ENCODE results near the gene UNC5C. TPM values are rescaled to one million over a fixed set of nuclear protein-coding genes. Genes with fewer than 3 reads are reported as not detected.

The UNC5C gene
- total and polyA plus RNA-seq, 5 donors from 2014 or later = 0.01 to 0.13 TPM; not detected in 3

DNA sequence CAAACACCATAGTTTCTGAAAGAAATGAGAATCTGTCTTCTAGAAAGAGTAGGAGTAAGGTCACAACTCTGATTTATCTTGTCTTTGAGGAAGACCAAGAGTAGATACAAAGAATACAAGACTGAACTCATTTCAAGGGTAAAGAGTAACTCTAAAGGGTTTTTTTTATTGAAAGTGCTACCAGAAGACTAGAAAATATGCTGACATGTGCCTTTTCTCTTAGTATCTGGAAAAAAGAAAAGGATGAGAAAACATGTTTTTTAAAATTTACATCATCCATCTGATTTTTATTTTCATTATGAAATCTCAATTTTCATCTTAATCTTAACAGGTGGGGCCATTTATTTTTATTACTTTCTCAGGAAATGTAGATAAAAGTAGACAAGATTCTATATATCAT, 43.0 kb downstream of the UNC5C start:
- H3K36me3 ChIP-seq (ENCODE audit: control insufficient read depth, insufficient read depth, low read length) = no peaks in the 10 kb centered on the region

DNA sequence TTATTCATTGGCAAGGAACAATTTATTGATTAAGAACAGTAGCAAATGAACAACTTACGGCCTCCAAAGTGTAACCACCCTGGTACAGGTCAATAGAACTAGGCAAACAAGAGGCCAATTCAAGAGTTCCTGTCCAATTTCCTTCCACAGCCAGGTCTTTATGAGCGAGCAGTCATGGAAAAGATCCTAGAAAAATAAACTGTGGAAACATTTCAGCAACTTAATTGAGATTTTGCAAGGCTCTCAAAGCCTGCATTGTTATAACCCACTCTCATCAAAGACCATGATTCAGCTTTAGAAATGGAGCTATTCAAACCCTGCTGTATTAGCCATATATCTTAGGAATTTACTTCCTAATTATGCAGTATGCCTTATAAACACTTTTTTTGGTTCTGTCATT, 43.6 kb downstream of the UNC5C start:
- Mint-ChIP-seq H3K27ac (no peak overlapping the region), H3K27me3 (no peaks in the 10 kb centered on the region), H3K4me1 (no peaks in the 10 kb centered on the region), H3K9me3 (peaks cover 0 to 4% (median 2%) of the 10 kb centered on the region in 7 donors), H3K36me3 (no peaks in the 10 kb centered on the region), H3K4me3 (no peak overlapping the region)
- H3K36me3 ChIP-seq (ENCODE audit: control insufficient read depth, insufficient read depth, low read length) = no peaks in the 10 kb centered on the region
- H3K27me3 ChIP-seq (ENCODE audit: control insufficient read depth, insufficient read depth, low read length) = no peaks in the 10 kb centered on the region
- ATAC-seq (ENCODE audit: low read depth in 2 of 2) (no peak), DNase-seq (no peak)
- no peak overlapping the region for H3K4me3 ChIP-seq (ENCODE audit: low read depth, low read length)
- H3K27ac ChIP-seq (ENCODE audit: insufficient read depth, low read length, poor library complexity, severe bottlenecking) = no peak overlapping the region
- H3K4me1 ChIP-seq (ENCODE audit: control insufficient read depth, insufficient read depth, low read length, poor library complexity, severe bottlenecking) = no peaks in the 10 kb centered on the region
- H3K9me3 ChIP-seq (ENCODE audit: control insufficient read depth in 2 of 2, low read length in 2 of 2) = no peaks in the 10 kb centered on the region

More for the DNA sequence above, 43.0 kb downstream of the UNC5C start:
- Mint-ChIP-seq H3K9me3 (peaks cover 0 to 4% (median 2%) of the 10 kb centered on the region in 7 donors), H3K27ac (no peak overlapping the region), H3K36me3 (no peaks in the 10 kb centered on the region), H3K27me3 (no peaks in the 10 kb centered on the region), H3K4me3 (no peak overlapping the region), H3K4me1 (no peaks in the 10 kb centered on the region)
- no peak overlapping the region for H3K4me3 ChIP-seq (ENCODE audit: low read depth, low read length)
- H3K27me3 ChIP-seq (ENCODE audit: control insufficient read depth, insufficient read depth, low read length) = no peaks in the 10 kb centered on the region
- no peaks in the 10 kb centered on the region for H3K4me1 ChIP-seq (ENCODE audit: control insufficient read depth, insufficient read depth, low read length, poor library complexity, severe bottlenecking)
- ATAC-seq (ENCODE audit: low read depth in 2 of 2) (no peak), DNase-seq (no peak)
- H3K9me3 ChIP-seq (ENCODE audit: control insufficient read depth in 2 of 2, low read length in 2 of 2) = no peaks in the 10 kb centered on the region
- H3K27ac ChIP-seq (ENCODE audit: insufficient read depth, low read length, poor library complexity, severe bottlenecking) = no peak overlapping the region

DNA sequence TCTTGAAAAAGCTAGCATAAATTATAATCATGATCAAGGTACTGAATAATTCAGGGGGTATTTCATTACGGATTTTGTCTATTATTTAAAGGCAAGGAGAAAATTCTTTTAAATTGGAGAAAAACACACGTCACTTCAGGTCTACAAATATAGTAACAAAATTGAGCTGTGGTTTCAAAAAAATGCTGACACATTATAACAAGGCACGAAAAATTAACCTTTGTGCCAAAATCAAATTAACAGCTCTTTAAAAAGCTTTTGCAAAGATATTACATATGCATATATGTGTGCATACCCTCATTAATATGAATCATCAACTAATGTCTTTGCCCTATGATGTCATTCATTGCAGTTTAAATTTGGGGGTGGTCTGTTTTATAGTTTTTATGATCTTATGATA, 44.3 kb downstream of the UNC5C start:
- no peak for DNase-seq
- Histone ChIP-seq H3K9me3 (ENCODE audit: control insufficient read depth in 2 of 2, low read length in 2 of 2) (no peaks in the 10 kb centered on the region), H3K27me3 (ENCODE audit: control insufficient read depth, insufficient read depth, low read length) (no peaks in the 10 kb centered on the region), H3K36me3 (ENCODE audit: control insufficient read depth, insufficient read depth, low read length) (no peaks in the 10 kb centered on the region), H3K27ac (ENCODE audit: insufficient read depth, low read length, poor library complexity, severe bottlenecking) (no peak overlapping the region), H3K4me1 (ENCODE audit: control insufficient read depth, insufficient read depth, low read length, poor library complexity, severe bottlenecking) (no peaks in the 10 kb centered on the region), H3K4me3 (ENCODE audit: low read depth, low read length) (no peak overlapping the region)
- H3K36me3 Mint-ChIP-seq = no peaks in the 10 kb centered on the region
- H3K4me3 Mint-ChIP-seq = no peak overlapping the region
- no peaks in the 10 kb centered on the region for H3K27me3 Mint-ChIP-seq
- no peak overlapping the region for H3K27ac Mint-ChIP-seq
- peaks cover 0 to 4% (median 2%) of the 10 kb centered on the region in 7 donors for H3K9me3 Mint-ChIP-seq
- no peak for ATAC-seq (ENCODE audit: low read depth in 2 of 2)
- no peaks in the 10 kb centered on the region for H3K4me1 Mint-ChIP-seq

DNA sequence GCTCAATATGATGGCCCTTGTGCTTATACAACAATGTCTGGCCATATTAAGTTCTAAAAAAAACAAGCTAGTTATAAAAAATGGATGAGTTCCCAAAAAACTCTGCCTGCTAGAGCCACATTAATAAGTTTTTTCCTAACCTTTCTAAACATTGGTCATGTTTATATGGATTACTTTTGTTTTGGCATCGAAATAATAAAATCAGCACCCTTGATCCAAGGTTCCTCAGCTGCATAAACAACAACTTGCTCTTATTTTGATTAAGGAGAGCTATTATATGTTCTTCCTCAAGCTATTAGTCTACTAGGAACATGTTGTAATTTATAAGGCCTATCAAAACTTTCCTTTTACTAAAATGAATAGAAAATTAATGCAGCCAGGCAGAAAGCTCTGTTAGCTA, 48.4 kb downstream of the UNC5C start:
- Histone ChIP-seq H3K4me1 (ENCODE audit: control insufficient read depth, insufficient read depth, low read length, poor library complexity, severe bottlenecking) (no peaks in the 10 kb centered on the region), H3K9me3 (ENCODE audit: control insufficient read depth in 2 of 2, low read length in 2 of 2) (no peaks in the 10 kb centered on the region), H3K27ac (ENCODE audit: insufficient read depth, low read length, poor library complexity, severe bottlenecking) (no peak overlapping the region), H3K4me3 (ENCODE audit: low read depth, low read length) (no peak overlapping the region), H3K36me3 (ENCODE audit: control insufficient read depth, insufficient read depth, low read length) (no peaks in the 10 kb centered on the region), H3K27me3 (ENCODE audit: control insufficient read depth, insufficient read depth, low read length) (no peaks in the 10 kb centered on the region)
- peaks cover 0 to 3% (median 0%) of the 10 kb centered on the region in 7 donors for H3K9me3 Mint-ChIP-seq
- DNase-seq (no peak), ATAC-seq (ENCODE audit: low read depth in 2 of 2) (no peak)
- H3K27ac Mint-ChIP-seq = no peak overlapping the region
- H3K27me3 Mint-ChIP-seq = no peaks in the 10 kb centered on the region
- H3K4me3 Mint-ChIP-seq = no peak overlapping the region
- no peaks in the 10 kb centered on the region for H3K4me1 Mint-ChIP-seq
- H3K36me3 Mint-ChIP-seq = no peaks in the 10 kb centered on the region

DNA sequence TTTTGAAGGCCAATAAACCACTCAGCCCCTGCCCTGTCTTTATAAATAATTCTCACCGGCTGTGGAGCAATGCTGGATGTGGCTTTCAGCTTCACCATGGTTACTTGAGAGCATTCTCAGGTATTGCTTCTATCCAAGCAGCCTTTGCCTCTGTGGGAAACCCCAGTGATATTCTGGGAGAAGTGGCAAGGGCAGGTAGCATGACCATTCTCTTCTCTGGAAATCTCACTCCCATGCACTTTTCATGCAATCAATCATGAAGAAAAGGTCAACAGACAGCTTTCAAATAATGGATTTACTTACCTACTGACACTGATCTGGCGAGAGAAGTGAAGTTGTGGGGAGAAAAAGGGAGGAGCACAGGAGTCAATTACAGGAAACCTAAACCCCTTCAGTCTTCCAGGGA, 49.5 kb downstream of the UNC5C start:
- Mint-ChIP-seq H3K9me3 (peaks cover 0 to 2% (median 0%) of the 10 kb centered on the region in 7 donors), H3K36me3 (no peaks in the 10 kb centered on the region), H3K27me3 (no peaks in the 10 kb centered on the region), H3K4me3 (no peak overlapping the region), H3K27ac (no peak overlapping the region), H3K4me1 (no peaks in the 10 kb centered on the region)
- Histone ChIP-seq H3K4me1 (ENCODE audit: control insufficient read depth, insufficient read depth, low read length, poor library complexity, severe bottlenecking) (no peaks in the 10 kb centered on the region), H3K4me3 (ENCODE audit: low read depth, low read length) (no peak overlapping the region), H3K36me3 (ENCODE audit: control insufficient read depth, insufficient read depth, low read length) (no peaks in the 10 kb centered on the region), H3K9me3 (ENCODE audit: control insufficient read depth in 2 of 2, low read length in 2 of 2) (no peaks in the 10 kb centered on the region), H3K27me3 (ENCODE audit: control insufficient read depth, insufficient read depth, low read length) (no peaks in the 10 kb centered on the region), H3K27ac (ENCODE audit: insufficient read depth, low read length, poor library complexity, severe bottlenecking) (no peak overlapping the region)
- ATAC-seq (ENCODE audit: low read depth in 2 of 2) = no peak
- no peak for DNase-seq

DNA sequence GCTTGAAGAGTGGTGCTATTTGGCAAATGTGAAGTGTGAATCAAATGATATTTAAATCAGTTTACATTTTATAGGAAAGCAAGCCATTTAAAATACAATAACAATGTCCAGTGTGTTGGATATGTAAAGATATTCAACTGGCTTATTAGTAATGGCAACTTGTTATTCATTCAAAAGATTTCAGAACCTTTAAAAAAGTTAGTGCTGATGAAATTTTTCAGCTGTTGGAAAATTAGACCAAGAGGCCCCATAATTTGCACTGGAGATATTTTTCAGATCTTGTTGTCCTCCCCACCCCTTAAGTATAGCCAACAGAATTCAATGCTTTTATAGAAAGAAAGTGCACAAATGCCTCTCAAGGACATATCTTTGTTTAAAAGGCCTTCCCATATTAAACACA, 54.6 kb downstream of the UNC5C start:
- DNase-seq (no peak), ATAC-seq (ENCODE audit: low read depth in 2 of 2) (no peak)
- no peaks in the 10 kb centered on the region for H3K36me3 ChIP-seq (ENCODE audit: control insufficient read depth, insufficient read depth, low read length)
- no peaks in the 10 kb centered on the region for H3K4me1 Mint-ChIP-seq
- peaks cover 0 to 1% (median 0%) of the 10 kb centered on the region in 7 donors for H3K9me3 Mint-ChIP-seq
- H3K27me3 Mint-ChIP-seq = no peaks in the 10 kb centered on the region
- no peaks in the 10 kb centered on the region for H3K36me3 Mint-ChIP-seq
- no peak overlapping the region for H3K27ac Mint-ChIP-seq
- no peaks in the 10 kb centered on the region for H3K9me3 ChIP-seq (ENCODE audit: control insufficient read depth in 2 of 2, low read length in 2 of 2)
- no peak overlapping the region for H3K4me3 Mint-ChIP-seq
- H3K4me1 ChIP-seq (ENCODE audit: control insufficient read depth, insufficient read depth, low read length, poor library complexity, severe bottlenecking) = no peaks in the 10 kb centered on the region
- H3K27ac ChIP-seq (ENCODE audit: insufficient read depth, low read length, poor library complexity, severe bottlenecking) = no peak overlapping the region
- H3K27me3 ChIP-seq (ENCODE audit: control insufficient read depth, insufficient read depth, low read length) = no peaks in the 10 kb centered on the region
- H3K4me3 ChIP-seq (ENCODE audit: low read depth, low read length) = no peak overlapping the region

DNA sequence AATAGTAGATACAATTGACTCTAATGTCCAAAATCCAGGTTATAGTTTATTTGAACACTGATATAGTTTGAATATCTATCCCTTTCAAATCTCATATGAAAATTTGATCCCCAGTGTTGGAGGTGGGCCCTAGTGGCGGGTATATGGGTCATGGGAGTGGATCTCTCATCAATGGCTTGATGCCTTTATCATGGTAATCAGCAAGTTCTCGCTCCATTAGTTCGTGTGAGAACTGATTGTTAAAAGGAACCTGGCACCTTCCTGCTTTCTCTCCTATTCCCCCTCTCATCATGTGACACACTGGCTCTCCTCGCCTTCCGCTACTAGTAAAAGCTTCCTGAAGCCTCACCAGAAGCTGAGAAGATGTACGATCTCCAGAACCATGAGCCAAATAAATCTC, 70.1 kb downstream of the UNC5C start:
- Mint-ChIP-seq H3K4me3 (no peak overlapping the region), H3K4me1 (no peaks in the 10 kb centered on the region), H3K36me3 (no peaks in the 10 kb centered on the region), H3K27me3 (no peaks in the 10 kb centered on the region), H3K9me3 (peaks cover 0 to 6% (median 2%) of the 10 kb centered on the region in 7 donors), H3K27ac (no peak overlapping the region)
- Histone ChIP-seq H3K9me3 (ENCODE audit: control insufficient read depth in 2 of 2, low read length in 2 of 2) (no peaks in the 10 kb centered on the region), H3K27ac (ENCODE audit: insufficient read depth, low read length, poor library complexity, severe bottlenecking) (no peak overlapping the region), H3K36me3 (ENCODE audit: control insufficient read depth, insufficient read depth, low read length) (no peaks in the 10 kb centered on the region), H3K4me1 (ENCODE audit: control insufficient read depth, insufficient read depth, low read length, poor library complexity, severe bottlenecking) (no peaks in the 10 kb centered on the region), H3K4me3 (ENCODE audit: low read depth, low read length) (no peak overlapping the region), H3K27me3 (ENCODE audit: control insufficient read depth, insufficient read depth, low read length) (no peaks in the 10 kb centered on the region)
- ATAC-seq (ENCODE audit: low read depth in 2 of 2) (no peak), DNase-seq (no peak)

DNA sequence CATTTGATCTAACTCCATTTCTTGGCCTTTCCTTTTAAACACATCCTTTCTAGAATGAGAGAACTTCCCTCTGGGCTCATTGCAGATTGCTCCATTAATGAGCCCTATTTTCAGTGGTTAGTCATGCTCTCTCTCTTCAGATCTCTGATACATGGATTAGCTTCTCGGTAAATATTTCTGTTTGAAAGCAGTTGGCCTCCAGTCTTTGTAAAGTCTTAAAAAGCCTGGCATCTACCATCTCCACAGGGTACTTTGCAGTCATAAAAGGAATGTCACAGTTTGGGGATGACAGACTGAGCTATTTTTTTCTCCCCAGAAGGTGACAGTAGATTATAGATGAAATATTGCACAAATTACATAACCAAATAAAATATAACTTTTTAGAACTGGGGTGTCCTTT, 72.7 kb downstream of the UNC5C start:
- no peak overlapping the region for H3K27ac Mint-ChIP-seq
- Histone ChIP-seq H3K9me3 (ENCODE audit: control insufficient read depth in 2 of 2, low read length in 2 of 2) (no peaks in the 10 kb centered on the region), H3K27me3 (ENCODE audit: control insufficient read depth, insufficient read depth, low read length) (no peaks in the 10 kb centered on the region), H3K4me3 (ENCODE audit: low read depth, low read length) (no peak overlapping the region), H3K27ac (ENCODE audit: insufficient read depth, low read length, poor library complexity, severe bottlenecking) (no peak overlapping the region), H3K4me1 (ENCODE audit: control insufficient read depth, insufficient read depth, low read length, poor library complexity, severe bottlenecking) (no peaks in the 10 kb centered on the region), H3K36me3 (ENCODE audit: control insufficient read depth, insufficient read depth, low read length) (no peaks in the 10 kb centered on the region)
- ATAC-seq (ENCODE audit: low read depth in 2 of 2) = no peak
- no peaks in the 10 kb centered on the region for H3K27me3 Mint-ChIP-seq
- peaks cover 0 to 9% (median 0%) of the 10 kb centered on the region in 7 donors for H3K9me3 Mint-ChIP-seq
- H3K4me1 Mint-ChIP-seq = no peaks in the 10 kb centered on the region
- no peaks in the 10 kb centered on the region for H3K36me3 Mint-ChIP-seq
- H3K4me3 Mint-ChIP-seq = no peak overlapping the region
- DNase-seq = no peak
